ENCODE measurements around the gene OPRD1. TPM values are rescaled to one million over a fixed set of nuclear protein-coding genes. Genes with fewer than 3 reads are reported as not detected.

OPRD1 gene
- polyA plus RNA-seq, 3 donors = 0.01 TPM; not detected in 2

GRCh38 chr1:28886731-28887418 is 74.9 kb downstream of the OPRD1 start:
- TF ChIP-seq CTCF (IDR thresholded peaks at IDR 0.05) = no peak
- peak; percentile 81 to 85 (median 81) for DNase-seq
- Mint-ChIP-seq H3K4me3 (peak overlapping the region; percentile 85 to 92), H3K27me3 (ENCODE audit: low read depth in 3 of 3) (peaks cover 0 to 3% (median 0%) of the 10 kb centered on the region in 3 donors), H3K9me3 (no peaks in the 10 kb centered on the region), H3K36me3 (peaks cover 0 to 5% of the 10 kb centered on the region in 2 donors), H3K27ac (peak overlapping the region; percentile 98 to 100 (median 99)), H3K4me1 (peaks cover 62% of the 10 kb centered on the region)
- Histone ChIP-seq H3K9me3 (replicated peaks in 1 of 2; ENCODE audit: control insufficient read depth in 1 of 2, insufficient read depth in 1 of 2, low read length in 2 of 2) (no peaks in the 10 kb centered on the region), H3K9ac (ENCODE audit: insufficient read depth, low read length, poor library complexity, severe bottlenecking) (peak overlapping the region; percentile 94), H3K4me1 (ENCODE audit: control insufficient read depth in 1 of 2, insufficient read depth in 2 of 2, low read length in 2 of 2) (peaks cover 39 to 57% of the 10 kb centered on the region in 2 donors), H2AFZ (ENCODE audit: insufficient read depth, low read depth, low read length, poor library complexity, severe bottlenecking) (peak overlapping the region; percentile 93), H3K4me2 (replicated peaks; ENCODE audit: extremely low read depth, low read length, poor library complexity, severe bottlenecking) (peak overlapping the region; percentile 98), H3K79me2 (ENCODE audit: insufficient read depth, low read length) (peaks cover 30% of the 10 kb centered on the region), H4K20me1 (ENCODE audit: insufficient read depth, low read length) (peaks cover 6% of the 10 kb centered on the region), H3K27ac (ENCODE audit: low read depth in 1 of 2, low read length in 2 of 2) (peak overlapping the region; percentile 78 to 98), H3K36me3 (replicated peaks in 1 of 2; ENCODE audit: control insufficient read depth in 1 of 2, insufficient read depth in 2 of 2, low read length in 2 of 2) (no peaks in the 10 kb centered on the region), H3K4me3 (replicated peaks in 1 of 3; ENCODE audit: low read depth in 2 of 3, low read length in 3 of 3) (peak overlapping the region; percentile 89 to 99 (median 99)), H3K27me3 (ENCODE audit: control insufficient read depth in 2 of 2, insufficient read depth in 2 of 2, low read length in 2 of 2) (no peaks in the 10 kb centered on the region)
- intact Hi-C loops (cut with micrococcal nuclease) = loop anchor here in 1 of 2 donors (5.0 to 10.0 kb wide), 2 partner anchors 242 to 295 kb away; partner anchors contain the start of genes RNU11, SRSF4 and TAF12
- under 1% methylated on average over 42 of the region's 43 CpGs for WGBS (ENCODE audit: insufficient coverage)

- Histone ChIP-seq H3K4me3 (replicated peaks in 1 of 3; ENCODE audit: low read depth in 2 of 3, low read length in 3 of 3) (peak overlapping the region; percentile 89 to 99 (median 99)), H3K4me1 (ENCODE audit: control insufficient read depth in 1 of 2, insufficient read depth in 2 of 2, low read length in 2 of 2) (peaks cover 39 to 57% of the 10 kb centered on the region in 2 donors), H3K4me2 (replicated peaks; ENCODE audit: extremely low read depth, low read length, poor library complexity, severe bottlenecking) (peak overlapping the region; percentile 98), H3K36me3 (replicated peaks in 1 of 2; ENCODE audit: control insufficient read depth in 1 of 2, insufficient read depth in 2 of 2, low read length in 2 of 2) (no peaks in the 10 kb centered on the region), H3K27ac (ENCODE audit: low read depth in 1 of 2, low read length in 2 of 2) (peak overlapping the region; percentile 78 to 98), H3K79me2 (ENCODE audit: insufficient read depth, low read length) (peaks cover 34% of the 10 kb centered on the region), H3K27me3 (ENCODE audit: control insufficient read depth in 2 of 2, insufficient read depth in 2 of 2, low read length in 2 of 2) (no peaks in the 10 kb centered on the region), H4K20me1 (ENCODE audit: insufficient read depth, low read length) (peaks cover 6% of the 10 kb centered on the region), H2AFZ (ENCODE audit: insufficient read depth, low read depth, low read length, poor library complexity, severe bottlenecking) (peak overlapping the region; percentile 93), H3K9me3 (replicated peaks in 1 of 2; ENCODE audit: control insufficient read depth in 1 of 2, insufficient read depth in 1 of 2, low read length in 2 of 2) (no peaks in the 10 kb centered on the region), H3K9ac (ENCODE audit: insufficient read depth, low read length, poor library complexity, severe bottlenecking) (peak overlapping the region; percentile 94)
- Mint-ChIP-seq H3K27me3 (ENCODE audit: low read depth in 3 of 3) (peaks cover 0 to 3% (median 0%) of the 10 kb centered on the region in 3 donors), H3K4me3 (peak overlapping the region; percentile 89 to 98), H3K27ac (peak overlapping the region in 5 of 7 donors; percentile 82 to 100 (median 99)), H3K36me3 (peaks cover 3 to 8% of the 10 kb centered on the region in 2 donors), H3K4me1 (peaks cover 56% of the 10 kb centered on the region), H3K9me3 (no peaks in the 10 kb centered on the region)
- 0% methylated on average over 41 of the region's 41 CpGs for WGBS (ENCODE audit: insufficient coverage)
- peak; percentile 44 to 67 (median 65) for DNase-seq
- intact Hi-C loops (cut with micrococcal nuclease) = loop anchor here in 1 of 2 donors (5.0 to 10.0 kb wide), 2 partner anchors 243 to 295 kb away; partner anchors contain the start of genes RNU11, SRSF4 and TAF12
- no peak for TF ChIP-seq CTCF (IDR thresholded peaks at IDR 0.05)
These were observed 75.5 kb downstream of the OPRD1 start for GRCh38 chr1:28887419-28887834.

All from CD14-positive monocyte (primary cell).